ENCODE measurements around the gene TMEM52. TPM values are rescaled to one million over a fixed set of nuclear protein-coding genes. Genes with fewer than 3 reads are reported as not detected.
A peak's percentile ranks its signal among the peaks of the same experiment; 100 is the strongest.

TMEM52 gene
- total and polyA plus RNA-seq, 2 of the 8 experiments (the other 6 are each of a cell fraction or from before 2014, with no cell fraction given) = 14.6 to 30.2 TPM

DNA sequence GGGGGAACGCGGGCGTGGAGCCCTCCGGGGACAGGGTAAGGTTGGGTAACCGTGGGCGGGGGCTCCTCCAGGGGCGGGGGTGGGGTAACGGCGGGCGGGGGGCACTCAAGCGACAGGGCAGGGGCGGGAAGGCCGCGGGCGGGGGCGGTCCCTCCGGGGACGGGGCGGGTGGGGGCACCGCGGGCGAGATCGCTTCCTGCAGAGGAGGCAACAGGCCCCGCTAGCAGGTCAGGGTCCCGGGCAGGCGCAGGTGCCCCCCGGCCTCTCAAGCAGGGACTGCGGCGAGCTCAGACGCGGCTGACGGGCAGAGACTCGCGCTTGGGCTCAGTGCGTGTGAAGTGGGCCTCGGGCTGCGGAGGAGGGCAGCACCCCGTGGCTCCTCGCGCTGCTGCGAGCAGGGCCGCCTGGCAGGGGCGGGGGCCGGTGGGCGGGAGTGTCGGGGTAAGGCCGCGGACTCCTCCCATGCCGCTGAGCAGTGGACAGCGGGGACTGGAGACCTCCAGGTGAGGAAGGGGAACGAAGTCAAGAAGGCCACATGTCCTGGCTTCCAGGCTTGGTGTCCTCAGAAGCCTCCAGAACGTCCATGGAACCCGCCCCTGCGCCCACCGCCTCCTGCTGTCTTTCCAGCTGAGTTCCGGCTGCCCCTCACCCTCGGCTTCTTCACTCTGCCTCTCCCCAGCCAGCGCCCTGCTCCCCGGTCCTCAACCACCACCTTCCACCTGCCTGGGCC is 27.6 kb downstream of the TMEM52 start:
- peak overlapping the region; percentile 80 for H3K56ac ChIP-seq (replicated peaks; ENCODE audit: insufficient read length, low read depth, low read length)
- 38% methylated on average over 4 of the region's 59 CpGs; no CpG with 5 or more reads in 1 of the 2 experiments for WGBS, 2 experiments (ENCODE audit: extremely low coverage in 1 of 2, insufficient coverage in 1 of 2, insufficient read length in 1 of 2, insufficient replicate concordance in 2 of 2, low coverage in 1 of 2, low lambda C conversion rate in 2 of 2, missing lambda C conversion rate in 1 of 2)
- peak overlapping the region; percentile 92 for H4K91ac ChIP-seq (replicated peaks; ENCODE audit: insufficient read length, low read length)
- H2BK15ac ChIP-seq (ENCODE audit: low read length) = no peak overlapping the region
- H3K14ac ChIP-seq (ENCODE audit: insufficient read length) = peak overlapping the region; percentile 51
- peak overlapping the region; percentile 90 for H2BK5ac ChIP-seq (ENCODE audit: low read depth, low read length)
- H4K5ac ChIP-seq (ENCODE audit: insufficient read length, low read depth, low read length) = peak overlapping the region; percentile 88
- H2BK12ac ChIP-seq (ENCODE audit: low read depth, low read length) = peak overlapping the region; percentile 62; the same call in 1 of the 2 replicates
- peak overlapping the region; percentile 76 to 86 for H3K4me2 ChIP-seq (ENCODE audit: insufficient read depth in 1 of 2, low read depth in 2 of 2, low read length in 2 of 2)
- H3K18ac ChIP-seq (ENCODE audit: extremely low read depth, low read length) = peak overlapping the region; percentile 75
- no peak overlapping the region for H2AFZ ChIP-seq (ENCODE audit: low read length)
- H3K27me3 ChIP-seq (replicated peaks in 1 of 4; ENCODE audit: control insufficient read depth in 3 of 4, extremely low read depth in 1 of 4, insufficient read depth in 3 of 4, low read length in 3 of 4) = no peaks in the 10 kb centered on the region; a peak in 3 of 7 replicates
- FAIRE-seq (no peak), DNase-seq (ENCODE audit: low read depth in 1 of 2, low spot score in 2 of 2) (no peak)
- H3K23me2 ChIP-seq (ENCODE audit: low read depth, low read length) = peaks cover 7% of the 10 kb centered on the region; the same call in 1 of the 2 replicates
- H3K27ac ChIP-seq (ENCODE audit: low read depth, low read length) = no peak overlapping the region
- no peak overlapping the region for H3K23ac ChIP-seq (ENCODE audit: insufficient read length)
- peak overlapping the region in 2 of 4 experiments; percentile 7 to 53; a peak in 2 of 7 replicates for H3K9ac ChIP-seq (replicated peaks in 1 of 4; ENCODE audit: extremely low read depth in 1 of 4, low read depth in 3 of 4, low read length in 3 of 4)
- H2AK5ac ChIP-seq (ENCODE audit: low read depth, low read length) = peak overlapping the region; percentile 92; the same call in 1 of the 2 replicates
- H3K79me2 ChIP-seq (ENCODE audit: control insufficient read depth in 1 of 2, insufficient read depth in 2 of 2, low read length in 2 of 2) = peaks cover 33 to 37% of the 10 kb centered on the region in 2 experiments
- ChIA-PET POLR2A (ENCODE audit: partially characterized antibody) (interaction anchor here (0.6 to 1.7 kb wide), 9 partner anchors 8 to 181 kb away, joined by 3 to 10 read pairs (median 3); no protein-coding TSS in a partner anchor), CTCF (ENCODE audit: partially characterized antibody) (interaction anchor here (0.6 to 1.6 kb wide), 6 partner anchors 10 to 95 kb away, joined by 3 to 9 read pairs (median 4); no protein-coding TSS in a partner anchor)
- H3K9me3 ChIP-seq (ENCODE audit: insufficient read depth in 2 of 2, low read depth in 1 of 2, low read length in 1 of 2) = no peaks in the 10 kb centered on the region
- H2BK20ac ChIP-seq (ENCODE audit: low read length) = no peak overlapping the region
- H2BK120ac ChIP-seq (replicated peaks; ENCODE audit: low read depth, low read length) = peak overlapping the region; percentile 90
- TF ChIP-seq GABPA (IDR thresholded peaks at IDR 0.05; ENCODE audit: borderline replicate concordance, insufficient read depth, low read length) (no peak), PHF8 (conservative IDR thresholded peaks at IDR 0.05; ENCODE audit: low read depth, low read length) (peak; percentile 57; the same call in 1 of the 2 replicates), CBX5 (IDR thresholded peaks at IDR 0.05; ENCODE audit: low read depth, low read length) (no peak), CTBP2 (IDR thresholded peaks at IDR 0.05; ENCODE audit: borderline replicate concordance, insufficient read depth, insufficient read length, low read length) (no peak), KDM4A (IDR thresholded peaks at IDR 0.05; ENCODE audit: low read depth, low read length, severe bottlenecking) (peak; percentile 56)
- TF ChIP-seq, protein P1, sequence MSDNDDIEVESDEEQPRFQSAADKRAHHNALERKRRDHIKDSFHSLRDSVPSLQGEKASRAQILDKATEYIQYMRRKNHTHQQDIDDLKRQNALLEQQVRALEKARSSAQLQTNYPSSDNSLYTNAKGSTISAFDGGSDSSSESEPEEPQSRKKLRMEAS (IDR thresholded peaks at IDR 0.05) = peak; percentile 32; the same call in 1 of the 2 replicates
- TF ChIP-seq, protein P2, sequence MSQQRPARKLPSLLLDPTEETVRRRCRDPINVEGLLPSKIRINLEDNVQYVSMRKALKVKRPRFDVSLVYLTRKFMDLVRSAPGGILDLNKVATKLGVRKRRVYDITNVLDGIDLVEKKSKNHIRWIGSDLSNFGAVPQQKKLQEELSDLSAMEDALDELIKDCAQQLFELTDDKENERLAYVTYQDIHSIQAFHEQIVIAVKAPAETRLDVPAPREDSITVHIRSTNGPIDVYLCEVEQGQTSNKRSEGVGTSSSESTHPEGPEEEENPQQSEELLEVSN (IDR thresholded peaks at IDR 0.05) = peak; percentile 36; the same call in 1 of the 2 replicates
- peak overlapping the region; percentile 99 for H3K4ac ChIP-seq (replicated peaks; ENCODE audit: insufficient read length, low read depth, low read length)
- H4K20me1 ChIP-seq (replicated peaks in 1 of 2; ENCODE audit: control insufficient read depth in 1 of 2, insufficient read depth in 2 of 2, low read length in 2 of 2) = peaks cover 7 to 9% of the 10 kb centered on the region in 2 experiments
- H3K79me1 ChIP-seq (ENCODE audit: low read depth, low read length) = no peaks in the 10 kb centered on the region; the same call in 1 of the 2 replicates
- peak overlapping the region; percentile 52 to 98 (median 59) for H3K4me3 ChIP-seq (ENCODE audit: extremely low read depth in 1 of 4, insufficient read depth in 2 of 4, low read depth in 3 of 4, low read length in 4 of 4)
- peak overlapping the region; percentile 22; the same call in 1 of the 2 replicates for H4K8ac ChIP-seq (ENCODE audit: extremely low read depth, insufficient read depth, low read length)
- peaks cover 0 to 22% (median 16%) of the 10 kb centered on the region in 4 experiments; a peak in 6 of 7 replicates for H3K4me1 ChIP-seq (replicated peaks in 1 of 4; ENCODE audit: control insufficient read depth in 3 of 4, insufficient read depth in 4 of 4, low read length in 3 of 4)
- H3K36me3 ChIP-seq (ENCODE audit: control insufficient read depth in 2 of 4, insufficient read depth in 4 of 4, low read length in 3 of 4) = no peaks in the 10 kb centered on the region

Data from H1 (cell line).